UCSD-AML1 (cell line): ENCODE measurements around the gene CACNA1A.

Experiments
- DNase-seq: peaks from one replicate; lab custom pipeline; 2025; ENCODE audit not compliant: unreplicated experiment; lab: John Stamatoyannopoulos, UW

CACNA1A gene

GRCh38 chr19:13314761-13315160 lies 191.5 kb downstream of the CACNA1A start:
- no peak for DNase-seq

DNA sequence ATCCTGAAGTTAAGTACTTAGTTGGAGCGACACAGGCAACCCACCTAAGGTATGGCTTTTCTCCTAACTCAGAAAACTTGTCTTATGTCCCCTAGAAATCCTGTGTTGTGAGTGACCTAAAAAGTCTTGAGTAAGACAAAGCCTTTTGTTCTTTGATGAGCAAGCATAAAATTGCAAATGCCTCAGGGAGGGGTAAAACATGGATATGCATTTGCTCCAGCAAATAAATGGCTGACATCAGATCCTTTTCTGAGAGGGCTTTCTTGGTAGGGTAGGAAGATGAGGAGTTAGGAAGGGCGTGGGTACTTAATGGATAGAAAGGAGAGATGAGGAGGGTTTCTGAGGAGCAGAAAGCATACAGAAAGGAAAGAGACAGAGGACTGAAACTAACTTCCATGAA lies 192.4 kb downstream of the CACNA1A start:
- DNase-seq: no peak

DNA sequence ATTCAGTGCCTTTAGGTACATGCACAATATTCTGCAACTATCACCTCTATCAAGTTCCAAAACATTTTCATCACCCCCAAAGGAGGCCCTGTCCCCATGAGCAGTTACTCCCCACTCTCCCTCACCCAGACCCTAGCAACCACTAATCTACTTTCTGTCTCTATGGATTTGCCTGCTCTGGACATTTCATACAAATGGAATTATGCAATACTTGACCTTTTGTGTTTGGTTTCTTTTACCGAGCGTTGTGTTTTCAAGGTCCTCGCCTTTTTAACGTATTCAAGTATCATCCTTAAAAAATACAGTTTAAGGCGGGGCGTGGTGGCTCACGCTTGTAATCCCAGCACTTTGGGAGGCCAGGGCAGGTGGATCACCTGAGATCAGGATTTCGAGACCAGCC lies 196.4 kb downstream of the CACNA1A start:
- no peak for DNase-seq

DNA sequence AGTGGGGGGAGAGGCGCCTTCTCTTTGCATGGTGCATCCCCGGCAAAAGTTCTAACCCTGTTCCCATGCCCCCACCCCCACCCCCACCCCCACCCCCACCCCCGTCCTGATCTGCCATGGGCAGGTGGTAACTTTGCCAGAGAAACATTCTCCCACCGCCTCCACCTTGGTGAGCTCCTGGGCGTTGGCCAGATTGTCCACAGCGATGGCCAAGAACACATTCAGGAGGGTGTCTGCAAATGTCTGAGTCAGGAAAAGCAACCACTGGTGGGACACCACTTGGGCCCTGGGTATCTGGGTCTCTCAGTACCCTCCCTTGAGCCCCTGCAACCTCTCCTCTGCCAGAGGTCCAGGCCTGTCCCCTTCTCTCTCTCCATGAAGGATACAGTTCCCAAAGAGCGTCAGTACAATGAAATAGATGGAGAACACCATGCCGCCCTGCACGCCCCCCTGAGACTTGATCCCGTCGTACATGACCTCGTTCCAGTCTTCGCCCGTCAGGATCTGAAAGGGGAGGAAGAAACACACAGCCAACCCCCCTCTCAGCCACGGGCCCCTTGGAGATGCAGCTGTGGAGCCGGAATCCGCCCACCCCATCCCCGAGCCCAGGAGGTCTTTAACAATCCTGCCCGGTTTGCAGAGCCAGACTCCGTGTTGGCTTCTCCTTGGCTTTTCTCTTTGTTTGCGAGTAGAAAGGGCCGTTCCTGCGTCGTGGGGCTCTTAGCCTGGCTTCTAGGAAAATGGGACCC lies 202.7 kb downstream of the CACNA1A start:
- no peak for DNase-seq

DNA sequence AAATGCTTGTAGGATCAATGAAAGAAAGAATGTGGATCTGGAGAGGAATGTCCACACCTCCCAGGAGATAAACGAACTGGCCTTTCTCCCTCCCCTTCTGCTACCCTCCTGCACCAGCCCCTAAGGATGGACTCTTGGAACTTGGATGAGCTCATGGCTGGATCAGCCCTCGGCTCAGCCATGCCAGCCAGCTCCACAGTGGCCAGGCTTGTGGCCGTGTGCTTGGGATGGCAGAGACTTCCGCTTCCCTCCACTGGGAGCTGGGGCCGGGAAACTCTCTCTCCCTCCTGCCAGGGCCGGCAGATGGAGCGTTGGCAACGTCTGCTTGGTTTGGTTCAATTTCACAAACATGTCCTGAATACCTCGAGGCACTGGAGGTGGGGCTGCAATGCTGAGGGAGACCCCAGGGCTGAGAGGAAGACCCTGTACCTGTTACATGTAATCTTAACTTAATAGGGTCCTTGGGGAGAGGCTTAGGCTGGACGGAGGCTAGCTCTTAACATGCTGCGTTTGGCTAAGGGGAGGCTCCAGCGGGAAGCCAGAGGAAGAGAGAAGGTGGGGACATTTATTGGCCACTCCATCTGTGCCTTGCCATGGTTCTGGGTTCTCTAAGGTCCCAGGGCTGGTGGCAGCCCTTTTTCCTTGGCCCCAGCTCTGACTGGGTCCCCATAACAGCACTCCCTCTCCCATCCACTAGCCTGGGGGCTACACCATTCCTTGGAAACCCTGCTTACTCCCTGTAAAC lies 203.6 kb downstream of the CACNA1A start:
- no peak for DNase-seq

DNA sequence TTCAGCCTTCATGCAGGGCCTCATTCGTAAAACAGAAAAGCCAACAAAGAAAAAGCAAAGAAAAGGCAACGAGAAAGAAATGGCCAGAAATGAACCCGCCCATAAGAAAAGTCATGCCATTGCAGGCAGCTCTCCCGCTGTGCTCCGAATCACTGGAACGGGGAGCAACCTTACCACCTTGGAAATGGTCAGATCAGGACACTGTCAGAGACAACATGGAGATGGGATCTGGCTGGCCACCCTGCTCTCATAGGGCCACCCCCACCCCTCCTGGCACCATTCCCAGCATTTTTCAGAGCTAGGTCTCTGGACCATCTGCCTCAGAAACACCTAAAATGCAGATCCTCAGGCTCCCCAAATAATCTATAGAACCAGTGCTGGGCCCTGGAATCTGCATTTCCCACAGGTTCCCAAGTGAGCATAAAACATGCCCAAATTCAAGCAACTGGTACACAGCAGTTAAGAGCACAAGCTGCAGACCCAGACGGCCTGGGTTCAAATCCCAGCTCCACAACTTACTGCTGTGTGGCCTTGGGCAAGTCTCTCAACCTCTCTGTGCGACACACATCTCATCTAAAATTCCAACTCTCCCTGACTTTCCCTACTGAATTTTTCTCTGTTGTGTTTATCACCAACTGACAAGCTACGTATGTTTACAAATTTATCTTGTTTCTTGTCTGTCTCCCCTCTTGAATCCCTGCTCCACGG lies 204.5 kb downstream of the CACNA1A start:
- no peak for DNase-seq

DNA sequence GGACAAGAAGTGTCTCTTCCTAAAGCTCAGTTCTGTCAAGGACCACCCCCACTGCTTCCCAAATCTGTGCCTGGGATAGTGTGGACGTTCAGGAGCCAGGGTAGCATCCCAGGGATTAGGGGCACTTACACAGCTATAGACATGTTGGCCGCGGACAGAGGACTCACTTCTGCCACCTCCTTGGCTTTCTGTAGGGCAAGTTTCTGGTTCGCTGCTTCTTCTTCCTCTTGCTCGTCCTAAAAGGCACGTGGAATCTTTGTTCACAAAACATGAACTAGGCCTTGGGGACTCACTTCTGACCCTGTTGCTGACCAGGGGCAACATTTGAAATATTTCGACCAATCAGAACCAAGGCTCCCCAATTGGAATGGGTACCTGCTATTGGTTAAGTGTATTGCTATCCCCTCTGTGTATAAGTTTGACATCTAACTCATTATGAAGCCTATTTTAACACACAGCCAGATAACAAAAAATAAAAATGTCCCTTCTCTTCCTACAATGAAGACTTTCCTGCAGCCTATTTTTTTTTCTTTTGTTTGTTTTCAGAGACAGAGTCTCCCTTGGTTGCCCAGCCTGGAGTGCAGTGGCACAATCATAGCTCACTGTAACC lies 205.8 kb downstream of the CACNA1A start:
- DNase-seq: no peak

- no peak for DNase-seq
These were observed 206.4 kb downstream of the CACNA1A start for GRCh38 chr19:13299838-13300237.

DNA sequence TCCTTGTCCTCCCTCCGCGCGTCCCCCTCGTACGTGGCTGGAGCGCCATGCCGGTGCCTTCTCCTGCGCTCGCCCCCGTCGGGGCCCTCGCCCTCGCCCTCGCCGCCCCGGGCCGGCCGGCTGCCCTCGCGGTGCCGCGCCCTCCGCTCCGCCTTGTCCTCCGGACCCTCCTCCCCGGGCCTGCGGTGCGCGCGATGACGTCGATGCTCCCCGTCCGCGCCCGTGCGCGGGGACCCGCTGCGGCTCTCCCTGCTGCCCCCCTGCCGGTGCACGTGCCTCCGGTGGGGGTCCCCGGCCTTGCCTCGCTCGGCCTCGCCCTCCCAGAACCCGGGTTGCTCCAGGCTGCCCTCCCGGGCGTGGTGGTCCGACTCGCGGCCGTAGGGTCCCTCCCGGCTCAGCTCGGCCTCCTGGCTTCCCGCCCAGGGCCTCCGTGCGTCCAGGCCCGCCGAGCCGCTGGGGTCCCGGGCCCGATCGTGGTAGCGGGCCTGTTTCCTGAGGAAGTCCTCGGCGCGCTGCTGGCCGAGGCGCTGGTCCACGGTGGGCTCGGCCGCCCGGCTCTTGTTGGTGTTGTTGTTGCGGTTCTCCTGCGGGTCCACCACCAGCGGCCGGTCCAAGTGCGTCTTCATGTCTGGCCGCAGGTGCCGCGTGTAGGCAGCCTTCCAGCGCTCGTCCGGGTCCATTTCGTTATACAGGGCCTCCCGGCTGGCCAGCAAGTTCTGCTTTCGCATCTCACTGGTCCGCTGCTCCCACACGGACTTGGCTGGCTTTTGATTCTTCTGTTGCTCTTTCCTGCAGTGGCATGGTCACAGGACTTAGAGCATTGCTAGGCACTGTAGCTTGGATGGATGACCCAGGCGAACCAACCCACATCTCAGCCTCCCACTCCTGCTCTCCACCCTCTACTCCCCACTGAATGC lies 207.5 kb downstream of the CACNA1A start:
- no peak for DNase-seq

GRCh38 chr19:13297023-13297422 lies 209.3 kb downstream of the CACNA1A start:
- no peak for DNase-seq

- DNase-seq: no peak
These were observed 211.3 kb downstream of the CACNA1A start for GRCh38 chr19:13294812-13295567.

DNA sequence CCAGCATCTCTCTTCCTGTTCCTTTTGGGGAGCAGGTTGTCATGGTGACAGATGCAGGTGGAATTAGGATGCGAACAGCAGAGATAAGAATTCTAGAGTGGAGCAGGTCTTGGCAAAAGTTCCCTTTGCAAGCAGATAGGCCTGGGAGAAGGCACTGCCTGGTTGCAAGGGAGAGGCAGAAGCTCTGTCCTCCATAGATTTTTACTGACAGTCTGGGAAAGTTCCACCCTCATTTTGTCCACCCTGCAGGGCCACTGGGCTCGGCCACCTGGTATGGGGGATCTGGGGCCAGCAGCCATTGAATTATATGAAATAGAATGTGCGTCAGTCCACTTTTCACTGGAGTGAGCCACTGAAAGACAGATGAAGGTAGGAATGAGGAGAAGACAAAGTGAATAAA lies 214.4 kb downstream of the CACNA1A start:
- DNase-seq: no peak

DNA sequence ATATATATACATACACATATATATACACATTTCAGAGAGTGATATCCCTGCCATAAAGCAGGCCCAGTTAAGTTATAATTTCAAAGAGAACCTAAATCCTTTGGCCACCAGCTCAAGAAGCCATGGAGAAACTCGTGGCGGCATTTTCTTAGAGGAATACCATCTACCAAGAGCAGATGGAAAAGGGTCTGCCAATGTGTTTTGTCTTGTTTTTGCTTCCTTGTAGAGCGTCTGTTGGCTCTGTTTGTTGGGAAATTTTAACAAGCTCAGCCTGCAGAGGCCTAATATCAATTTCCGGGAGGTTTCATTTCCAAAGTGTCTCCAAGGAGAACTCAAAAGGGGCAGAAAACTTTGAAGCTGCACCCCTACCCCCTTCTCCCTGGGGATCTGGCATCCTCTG lies 215.5 kb downstream of the CACNA1A start:
- no peak for DNase-seq

DNA sequence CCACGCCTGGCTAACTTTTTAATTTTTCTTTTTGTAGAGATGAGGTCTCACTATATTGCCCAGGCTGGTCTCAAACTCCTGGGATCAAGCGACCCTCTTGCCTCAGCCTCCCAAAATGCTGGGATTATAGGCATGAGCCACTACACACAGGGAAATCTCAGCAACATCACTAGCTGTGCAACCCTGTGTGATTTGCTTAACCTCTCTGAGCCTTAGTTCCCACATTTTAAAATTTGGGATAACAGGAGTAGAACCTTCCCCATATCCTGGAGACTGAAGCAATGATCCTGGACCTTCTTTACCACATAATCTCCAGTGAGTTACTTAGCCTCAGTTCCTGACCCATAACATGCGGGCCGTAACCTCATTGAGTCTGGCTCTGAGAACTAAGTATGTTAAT lies 217.0 kb downstream of the CACNA1A start:
- DNase-seq: no peak

- DNase-seq: no peak
These were observed 219.9 kb downstream of the CACNA1A start for GRCh38 chr19:13286195-13286985.

DNA sequence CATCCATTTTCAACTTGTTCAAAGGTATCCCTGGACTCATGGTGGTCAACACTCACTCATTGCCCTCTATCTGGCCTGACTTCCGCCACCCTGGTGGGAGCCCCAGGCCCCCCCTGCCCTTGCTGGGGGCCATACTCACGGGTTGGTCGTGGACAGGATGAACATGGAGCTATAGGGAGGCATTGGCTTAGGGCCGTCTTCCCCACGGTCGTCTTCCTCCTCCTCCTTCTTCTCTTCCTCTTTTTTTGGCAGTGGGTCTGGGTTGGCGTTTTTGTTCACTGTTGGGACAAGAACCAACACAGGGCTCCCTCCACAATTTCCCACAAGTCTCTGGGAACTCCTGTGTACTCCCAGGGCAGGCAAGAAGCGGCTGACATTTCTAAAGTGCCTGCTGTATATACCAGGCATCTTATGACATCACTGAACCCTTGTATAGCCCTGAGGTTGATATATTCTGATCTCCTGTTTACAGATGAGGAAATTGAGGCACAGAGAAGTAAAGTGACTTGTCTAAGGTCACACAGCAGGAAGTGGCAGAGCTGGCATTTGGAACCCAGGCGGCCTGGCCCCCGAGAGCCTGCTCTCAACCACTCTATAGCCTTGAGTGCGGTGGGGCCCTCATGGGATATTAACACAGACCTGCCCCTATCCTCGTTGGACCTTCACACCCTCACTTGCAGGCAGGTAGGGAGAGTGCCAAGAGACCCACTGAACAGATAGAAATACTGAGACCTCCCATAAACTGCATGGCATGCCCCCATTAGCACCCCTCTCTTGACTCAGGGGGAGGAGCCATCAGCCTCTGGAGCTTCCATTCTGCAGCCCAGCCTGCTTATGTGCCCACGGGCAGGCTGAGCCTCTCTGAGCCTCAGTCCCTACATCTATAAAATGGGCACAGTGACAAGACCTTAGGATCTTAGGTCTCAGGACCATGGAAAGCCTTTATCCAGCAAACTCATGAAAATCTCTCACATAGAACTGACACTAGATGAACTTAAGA lies 221.1 kb downstream of the CACNA1A start:
- no peak for DNase-seq

DNA sequence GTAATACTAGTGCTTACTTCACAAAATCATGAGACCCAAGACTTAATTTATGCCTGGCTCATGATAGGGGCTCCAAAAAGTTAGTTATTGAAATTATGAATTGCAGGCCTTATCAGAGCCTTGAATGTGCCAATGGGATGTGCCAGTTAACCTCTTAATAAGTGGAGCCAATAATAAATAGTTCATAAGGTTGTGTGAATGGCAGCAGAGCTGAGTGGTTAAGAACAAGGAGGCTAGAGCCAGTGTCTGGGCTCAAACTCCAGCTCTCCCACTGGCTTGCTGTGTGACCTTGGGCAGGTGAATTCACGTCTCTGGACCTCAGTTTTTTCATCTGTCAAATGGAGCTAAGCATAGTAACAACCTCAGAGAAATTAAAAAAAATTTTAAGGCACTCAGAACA lies 222.4 kb downstream of the CACNA1A start:
- no peak for DNase-seq
